Measurements from ENCODE around the gene PRKRA. TPM values are rescaled to one million over a fixed set of nuclear protein-coding genes. Genes with fewer than 3 reads are reported as not detected.

Gene PRKRA
- total RNA-seq, 1 donor from 2014 or later: 70.3 TPM

DNA sequence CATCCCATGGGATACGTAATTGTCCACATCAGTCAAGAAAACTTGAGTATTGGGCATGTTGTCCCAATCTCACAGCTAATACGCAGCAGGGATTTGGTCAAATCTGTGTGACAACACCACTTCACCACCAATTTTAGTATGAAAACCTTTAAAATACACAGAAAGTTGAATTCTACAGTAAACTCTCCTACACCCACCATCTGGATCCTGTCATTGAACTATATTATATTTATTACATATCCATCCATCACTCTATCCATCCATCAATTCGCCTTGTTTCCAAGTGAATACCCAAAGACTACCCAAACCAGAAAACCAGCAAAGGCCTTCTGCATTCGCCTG lies 28.3 kb upstream of the PRKRA start:
- peak overlapping the region; percentile 94 for H3K4me3 Mint-ChIP-seq
- H3K9me3 Mint-ChIP-seq: no peaks in the 10 kb centered on the region
- H3K27me3 Mint-ChIP-seq (ENCODE audit: low read depth): no peaks in the 10 kb centered on the region
- no peak for DNase-seq (ENCODE audit: low spot score in 2 of 2, unreplicated experiment in 2 of 2)
- TF ChIP-seq, protein P1, sequence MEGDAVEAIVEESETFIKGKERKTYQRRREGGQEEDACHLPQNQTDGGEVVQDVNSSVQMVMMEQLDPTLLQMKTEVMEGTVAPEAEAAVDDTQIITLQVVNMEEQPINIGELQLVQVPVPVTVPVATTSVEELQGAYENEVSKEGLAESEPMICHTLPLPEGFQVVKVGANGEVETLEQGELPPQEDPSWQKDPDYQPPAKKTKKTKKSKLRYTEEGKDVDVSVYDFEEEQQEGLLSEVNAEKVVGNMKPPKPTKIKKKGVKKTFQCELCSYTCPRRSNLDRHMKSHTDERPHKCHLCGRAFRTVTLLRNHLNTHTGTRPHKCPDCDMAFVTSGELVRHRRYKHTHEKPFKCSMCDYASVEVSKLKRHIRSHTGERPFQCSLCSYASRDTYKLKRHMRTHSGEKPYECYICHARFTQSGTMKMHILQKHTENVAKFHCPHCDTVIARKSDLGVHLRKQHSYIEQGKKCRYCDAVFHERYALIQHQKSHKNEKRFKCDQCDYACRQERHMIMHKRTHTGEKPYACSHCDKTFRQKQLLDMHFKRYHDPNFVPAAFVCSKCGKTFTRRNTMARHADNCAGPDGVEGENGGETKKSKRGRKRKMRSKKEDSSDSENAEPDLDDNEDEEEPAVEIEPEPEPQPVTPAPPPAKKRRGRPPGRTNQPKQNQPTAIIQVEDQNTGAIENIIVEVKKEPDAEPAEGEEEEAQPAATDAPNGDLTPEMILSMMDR (IDR thresholded peaks at IDR 0.05; ENCODE audit: unreplicated experiment): peak; percentile 53
- no peaks in the 10 kb centered on the region for H3K36me3 Mint-ChIP-seq
- H3K4me1 Mint-ChIP-seq: peaks cover 42% of the 10 kb centered on the region
- H3K27ac Mint-ChIP-seq: peak overlapping the region; percentile 99

DNA sequence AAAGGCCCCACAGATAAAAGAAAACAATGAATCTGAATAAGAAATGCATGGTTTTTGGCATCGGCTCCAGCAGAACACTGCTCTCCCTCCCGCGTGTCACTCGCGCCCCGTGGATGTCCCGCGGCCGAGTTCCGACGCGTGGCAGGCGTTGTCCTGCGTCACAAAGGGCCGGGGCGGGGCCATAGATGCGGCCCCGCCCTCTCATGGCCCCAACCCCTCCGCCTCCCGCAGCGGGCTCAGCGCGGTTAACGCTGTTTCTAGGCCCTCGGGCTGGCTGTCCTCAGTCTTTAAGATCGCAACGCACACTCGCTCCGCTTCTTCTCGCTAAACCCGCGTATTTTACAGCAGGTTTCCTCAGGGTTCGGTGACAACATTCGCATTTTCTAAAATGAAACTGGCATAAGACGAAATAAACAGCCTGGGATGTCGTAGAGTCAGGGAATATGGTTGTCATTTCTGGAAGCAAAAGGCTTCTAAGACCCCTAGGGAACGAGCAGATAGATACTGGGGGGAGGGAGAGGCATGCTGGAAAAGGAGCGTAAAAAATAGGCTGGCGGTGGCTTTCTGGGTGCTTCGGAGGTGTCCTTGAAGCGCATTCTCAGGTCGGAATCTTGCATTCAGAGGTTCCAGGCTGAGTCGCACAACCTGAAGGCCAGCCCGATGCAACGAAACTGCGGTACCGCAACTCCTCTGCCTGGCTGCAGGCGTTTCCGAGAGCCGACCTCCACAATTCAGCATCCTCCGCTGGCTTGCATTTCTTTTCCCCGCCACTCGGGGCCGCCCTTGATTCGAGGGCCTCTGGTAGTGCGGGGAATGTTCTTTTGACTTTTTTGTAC lies 27.7 kb upstream of the PRKRA start, which contains the start of gene FKBP7:
FKBP7 (minus strand) TSS at position 162 of the 836 bp plus-strand sequence; CDS start at position 61, 101 bp downstream.
- Mint-ChIP-seq H3K9me3 (no peaks in the 10 kb centered on the region), H3K4me1 (peaks cover 43% of the 10 kb centered on the region), H3K27me3 (ENCODE audit: low read depth) (no peaks in the 10 kb centered on the region), H3K4me3 (peak within 1 kb of the TSS; percentile 94), H3K27ac (peak within 1 kb of the TSS; percentile 99), H3K36me3 (no peaks in the 10 kb centered on the region)
- peak; percentile 65 to 81 for DNase-seq (ENCODE audit: low spot score in 2 of 2, unreplicated experiment in 2 of 2)
- TF ChIP-seq, protein P1 (IDR thresholded peaks at IDR 0.05; ENCODE audit: unreplicated experiment): no peak

DNA sequence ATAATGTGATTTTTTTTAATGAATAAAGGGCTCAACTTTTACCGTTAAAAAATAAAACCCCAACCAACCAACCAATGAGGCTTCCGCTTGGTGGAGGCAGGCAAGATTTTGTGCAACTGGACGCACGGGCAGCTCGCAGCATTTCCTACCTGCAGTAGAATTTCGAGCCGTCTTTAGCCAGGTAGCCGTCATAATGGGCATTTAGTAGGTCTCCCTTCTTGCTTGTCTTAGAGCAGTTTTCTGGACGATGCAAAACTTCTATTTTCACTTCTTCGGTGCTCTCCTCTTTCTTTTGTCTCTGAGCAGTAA lies 27.1 kb upstream of the PRKRA start:
- H3K27ac Mint-ChIP-seq: peak overlapping the region; percentile 99
- no peak for DNase-seq (ENCODE audit: low spot score in 2 of 2, unreplicated experiment in 2 of 2)
- TF ChIP-seq, protein P1 (IDR thresholded peaks at IDR 0.05; ENCODE audit: unreplicated experiment): no peak

GRCh38 chr2:178477443-178478129 lies 26.6 kb upstream of the PRKRA start:
- H3K27ac Mint-ChIP-seq: peak overlapping the region; percentile 99
- DNase-seq (ENCODE audit: low spot score in 2 of 2, unreplicated experiment in 2 of 2): no peak
- no peaks in the 10 kb centered on the region for H3K27me3 Mint-ChIP-seq (ENCODE audit: low read depth)
- TF ChIP-seq, protein P1 (IDR thresholded peaks at IDR 0.05; ENCODE audit: unreplicated experiment): no peak
- no peaks in the 10 kb centered on the region for H3K9me3 Mint-ChIP-seq
- peaks cover 43% of the 10 kb centered on the region for H3K4me1 Mint-ChIP-seq
- peak overlapping the region; percentile 94 for H3K4me3 Mint-ChIP-seq
- no peaks in the 10 kb centered on the region for H3K36me3 Mint-ChIP-seq

More for the DNA sequence above, 27.1 kb upstream of the PRKRA start:
- Mint-ChIP-seq H3K4me3 (peak overlapping the region; percentile 94), H3K9me3 (no peaks in the 10 kb centered on the region), H3K4me1 (peaks cover 48% of the 10 kb centered on the region), H3K36me3 (no peaks in the 10 kb centered on the region), H3K27me3 (ENCODE audit: low read depth) (no peaks in the 10 kb centered on the region)

DNA sequence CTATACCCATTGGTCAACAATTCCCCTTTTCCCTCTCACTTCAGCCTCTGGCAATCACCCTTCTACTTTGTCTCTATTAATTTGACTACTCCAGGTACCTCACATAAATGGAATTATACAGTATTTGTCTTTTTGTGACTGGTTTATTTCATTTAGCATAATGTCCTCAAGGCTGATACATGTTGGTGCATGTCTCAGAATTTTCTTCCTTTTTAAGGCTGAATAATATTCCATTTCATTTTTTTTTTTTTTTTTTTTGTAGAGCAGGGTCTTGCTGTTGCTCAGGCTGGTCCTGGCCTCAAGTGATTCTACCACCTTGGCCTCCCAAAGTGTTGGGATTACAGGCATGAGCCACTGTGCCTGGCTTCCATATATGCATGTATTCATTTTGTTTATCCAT lies 25.5 kb upstream of the PRKRA start:
- Mint-ChIP-seq H3K36me3 (no peaks in the 10 kb centered on the region), H3K4me1 (peaks cover 32% of the 10 kb centered on the region), H3K27me3 (ENCODE audit: low read depth) (no peaks in the 10 kb centered on the region), H3K27ac (no peak overlapping the region), H3K9me3 (no peaks in the 10 kb centered on the region), H3K4me3 (peak overlapping the region; percentile 39)
- TF ChIP-seq, protein P1 (IDR thresholded peaks at IDR 0.05; ENCODE audit: unreplicated experiment): no peak
- DNase-seq (ENCODE audit: low spot score in 2 of 2, unreplicated experiment in 2 of 2): no peak
